IMR-90 (cell line): ENCODE measurements around the gene PRRC2A. TPM values are rescaled to one million over a fixed set of nuclear protein-coding genes. Genes with fewer than 3 reads are reported as not detected.

Source experiments
- ATAC-seq: fragments of 200-7000 bp; cut with Tn5 transposase; 2 replicates; pipeline ENCODE4 v1.9.1; 2020; ENCODE audit warnings: low read depth, mild to moderate bottlenecking, moderate library complexity
- BruUV-seq: library from RNA; stranded (reverse); fragments of 400-500 nt; replicated peaks from 2 replicates; lab custom pipeline; 2021; lab: Mats Ljungman, UMichigan
- CTCF ChIA-PET: fragments of 300-600 bp; formaldehyde crosslinking; extraction: SDS; loops from one replicate; lab custom pipeline; 2021; ENCODE audit warnings: antibody characterized with exemption; lab: Yijun Ruan, JAX
- POLR2A ChIA-PET: fragments of 300-600 bp; sonication (Branson Sonifier 250); formaldehyde crosslinking; loops from one replicate; lab custom pipeline; 2022; ENCODE audit warnings: antibody characterized with exemption; ENCODE audit not compliant: unreplicated experiment; lab: Charles Lee
- DNase-seq: peaks from one replicate; pipeline ENCODE4 v3.0.0; 2013
- H2AFZ ChIP-seq: replicated peaks from 2 replicates; pipeline ENCODE3; 2013; ENCODE audit warnings: low read length, mild to moderate bottlenecking; ENCODE audit not compliant: poor library complexity
- H2AK5ac ChIP-seq: 2 replicates; pipeline ENCODE4 v1.6.1; 2013; ENCODE audit warnings: low read depth, low read length, inconsistent platforms
- H2AK9ac ChIP-seq: replicated peaks from 2 replicates; pipeline ENCODE3; 2013; ENCODE audit warnings: mild to moderate bottlenecking, low read depth, low read length, moderate library complexity; ENCODE audit not compliant: poor library complexity
- H2BK120ac ChIP-seq: 2 replicates; pipeline ENCODE4 v1.6.1; 2013; ENCODE audit warnings: low read depth, low read length, inconsistent platforms
- H2BK15ac ChIP-seq: 3 replicates; pipeline ENCODE4 v1.6.1; 2013; ENCODE audit warnings: low read depth, low read length, inconsistent platforms
- H2BK20ac ChIP-seq: 2 replicates; pipeline ENCODE4 v1.6.1; 2013; ENCODE audit warnings: low read depth, mild to moderate bottlenecking, inconsistent platforms, low read length, moderate library complexity
- H2BK5ac ChIP-seq: 2 replicates; pipeline ENCODE4 v1.6.1; 2013; ENCODE audit warnings: mild to moderate bottlenecking, low read depth, low read length, inconsistent platforms; ENCODE audit not compliant: poor library complexity, severe bottlenecking
- H3K14ac ChIP-seq: replicated peaks from 2 replicates; pipeline ENCODE4 v1.6.1; 2013; ENCODE audit warnings: low read depth, low read length, inconsistent platforms
- H3K18ac ChIP-seq: 2 replicates; pipeline ENCODE4 v1.6.1; 2013; ENCODE audit warnings: low read depth, low read length, control low read depth
- H3K23ac ChIP-seq: 2 replicates; pipeline ENCODE4 v1.6.1; 2013; ENCODE audit warnings: low read depth, low read length, inconsistent platforms
- H3K27ac ChIP-seq: 2 replicates; pipeline ENCODE4 v1.5.1; 2013; ENCODE audit warnings: mild to moderate bottlenecking, control low read depth, low read length; ENCODE audit not compliant: insufficient read depth
- H3K27me3 ChIP-seq: 2 replicates; pipeline ENCODE4 v1.6.1; 2013; ENCODE audit warnings: low read length; ENCODE audit not compliant: control insufficient read depth, insufficient read depth
- H3K36me3 ChIP-seq: 2 replicates; pipeline ENCODE4 v1.6.1; 2013; ENCODE audit warnings: low read length, mixed read lengths; ENCODE audit not compliant: control insufficient read depth, insufficient read depth
- H3K4ac ChIP-seq: 2 replicates; pipeline ENCODE4 v1.6.1; 2013; ENCODE audit warnings: low read depth, low read length, inconsistent platforms
- H3K4me1 ChIP-seq: 2 replicates; pipeline ENCODE4 v1.6.1; 2013; ENCODE audit warnings: low read length, mixed read lengths; ENCODE audit not compliant: control insufficient read depth, insufficient read depth
- H3K4me2 ChIP-seq: 2 replicates; pipeline ENCODE4 v1.6.1; 2013; ENCODE audit warnings: low read depth, mild to moderate bottlenecking, control low read depth, low read length, moderate library complexity
- H3K4me3 ChIP-seq: 2 replicates; pipeline ENCODE4 v1.5.1; 2013; ENCODE audit warnings: low read depth, mild to moderate bottlenecking, control low read depth, low read length, moderate library complexity; ENCODE audit not compliant: insufficient read depth
- H3K56ac ChIP-seq: 2 replicates; pipeline ENCODE4 v1.6.1; 2013; ENCODE audit warnings: low read length, inconsistent platforms; ENCODE audit not compliant: insufficient read depth; ENCODE audit errors: extremely low read depth
- H3K79me1 ChIP-seq, 2 experiments: 2 replicates each; pipeline ENCODE4 v1.6.1; 2013; ENCODE audit warnings: low read length in 2 of 2, inconsistent platforms in 1 of 2, low read depth in 1 of 2
- H3K9ac ChIP-seq: 2 replicates; pipeline ENCODE4 v1.6.1; 2013; ENCODE audit warnings: low read depth, low read length, control low read depth
- H3K9me1 ChIP-seq: 2 replicates; pipeline ENCODE4 v1.6.1; 2013; ENCODE audit warnings: low read length, inconsistent platforms; ENCODE audit not compliant: insufficient read depth
- H3K9me3 ChIP-seq: 2 replicates; pipeline ENCODE4 v1.6.1; 2013; ENCODE audit warnings: low read length; ENCODE audit not compliant: control insufficient read depth, insufficient read depth
- H4K20me1 ChIP-seq: 2 replicates; pipeline ENCODE4 v1.6.1; 2013; ENCODE audit warnings: low read length, inconsistent platforms; ENCODE audit not compliant: insufficient read depth
- H4K5ac ChIP-seq: 2 replicates; pipeline ENCODE4 v1.6.1; 2013; ENCODE audit warnings: mild to moderate bottlenecking, low read depth, low read length, control low read depth
- H4K8ac ChIP-seq, 2 experiments: 2 replicates each; pipeline ENCODE4 v1.6.1; 2013; ENCODE audit warnings: low read depth in 2 of 2, low read length in 2 of 2, control low read depth in 1 of 2, inconsistent platforms in 1 of 2
- H4K91ac ChIP-seq: 2 replicates; pipeline ENCODE4 v1.6.1; 2013; ENCODE audit warnings: low read depth, low read length, inconsistent platforms; ENCODE audit not compliant: insufficient read depth
- BHLHE40 ChIP-seq: fragments of 150-350 bp; IDR thresholded peaks from 2 replicates; pipeline ENCODE4 v1.6.1; 2016; ENCODE audit warnings: mild to moderate bottlenecking, low read depth, low read length
- CEBPB ChIP-seq: IDR thresholded peaks from 2 replicates; pipeline ENCODE4 v1.6.1; 2012; ENCODE audit warnings: low read depth, low read length, improper control_type of control experiment
- CHD1 ChIP-seq: IDR thresholded peaks from 2 replicates; pipeline ENCODE4 v1.6.1; 2012; ENCODE audit warnings: low read depth, low read length, improper control_type of control experiment
- FOS ChIP-seq: fragments of 150-350 bp; IDR thresholded peaks from 2 replicates; pipeline ENCODE4 v1.6.1; 2016; ENCODE audit warnings: low read depth, low read length
- MAFK ChIP-seq: IDR thresholded peaks from 2 replicates; pipeline ENCODE4 v1.6.1; 2012; ENCODE audit warnings: low read depth, low read length, improper control_type of control experiment
- MAZ ChIP-seq: IDR thresholded peaks from 2 replicates; pipeline ENCODE4 v1.6.1; 2012; ENCODE audit warnings: low read depth, mild to moderate bottlenecking, low read length, improper control_type of control experiment, moderate library complexity, borderline replicate concordance
- MXI1 ChIP-seq: IDR thresholded peaks from 2 replicates; pipeline ENCODE4 v1.6.1; 2012; ENCODE audit warnings: low read depth, mild to moderate bottlenecking, low read length, moderate library complexity, borderline replicate concordance
- NFE2L2 ChIP-seq: fragments of 150-350 bp; IDR thresholded peaks from 2 replicates; pipeline ENCODE4 v1.6.1; 2016; ENCODE audit warnings: low read depth, mild to moderate bottlenecking, low read length
- POLR2A ChIP-seq: IDR thresholded peaks from 2 replicates; pipeline ENCODE4 v1.6.1; 2012; ENCODE audit warnings: mild to moderate bottlenecking, low read depth, low read length
- RAD21 ChIP-seq: IDR thresholded peaks from 2 replicates; pipeline ENCODE4 v1.6.1; 2012; ENCODE audit warnings: low read length, improper control_type of control experiment
- RCOR1 ChIP-seq: IDR thresholded peaks from 2 replicates; pipeline ENCODE4 v1.6.1; 2012; ENCODE audit warnings: mild to moderate bottlenecking, low read length, improper control_type of control experiment; ENCODE audit not compliant: insufficient replicate concordance
- RFX5 ChIP-seq: IDR thresholded peaks from 2 replicates; pipeline ENCODE4 v1.8.0; 2012; ENCODE audit warnings: low read depth, mild to moderate bottlenecking, low read length, moderate library complexity
- SMC3 ChIP-seq: fragments of 150-350 bp; IDR thresholded peaks from 2 replicates; pipeline ENCODE4 v1.6.1; 2016; ENCODE audit warnings: low read depth, mild to moderate bottlenecking, antibody characterized with exemption, low read length, moderate library complexity
- WGBS, 2 experiments: methylation state at CpG; one replicate each; pipeline versions ENCODE4 v1.1.5 to v1.1.7; 2013; ENCODE audit warnings: missing lambda C conversion rate in 2 of 2; ENCODE audit not compliant: insufficient read length in 1 of 2; ENCODE audit errors: extremely low coverage in 2 of 2; 5-methylcytosine and 5-hydroxymethylcytosine counted together
- dilution Hi-C: fragments of 300-500 bp; cut with HindIII; formaldehyde crosslinking; loops from one replicate; pipeline ENCODE4 v1.14.3; 2018; ENCODE audit warnings: low sequenced_read_pairs; ENCODE audit not compliant: unreplicated experiment
- in situ Hi-C: fragments of 300-500 bp; cut with MboI; formaldehyde crosslinking; loops from 3 replicates; pipeline ENCODE4 v1.14.3; 2019; ENCODE audit warnings: low sequenced_read_pairs, inconsistent platforms, mixed read lengths
- intact Hi-C: fragments of 100-400 bp; cut with micrococcal nuclease; formaldehyde crosslinking; loops from 2 replicates; pipeline ENCODE4 v1.10.0; 2022
- polyA plus RNA-seq, 3 experiments: library from polyadenylated mRNA; depleted of rRNA; stranded (reverse); fragments of >200 nt; gene quantifications; 2 replicates each; pipeline ENCODE4 v1.2.3, GENCODE V29; 2012; ENCODE audit warnings: low replicate concordance in 1 of 3
- total RNA-seq: library from RNA; depleted of rRNA; stranded (reverse); fragments of >200 nt; gene quantifications from 2 replicates; pipeline ENCODE4 v1.2.3, GENCODE V29; 2012
- TF ChIP-seq, protein P1 (sequence below): fragments of 150-350 bp; IDR thresholded peaks from 2 replicates; pipeline ENCODE4 v1.6.1; 2016; ENCODE audit warnings: low read depth, mild to moderate bottlenecking, low read length, moderate library complexity, borderline replicate concordance
- TF ChIP-seq, protein P2 (sequence below): conservative IDR thresholded peaks from 2 replicates; pipeline ENCODE4 v1.5.1; 2012; ENCODE audit warnings: mild to moderate bottlenecking, low read depth, low read length, improper control_type of control experiment
- TF ChIP-seq, protein P3 (sequence below): fragments of 150-350 bp; IDR thresholded peaks from 2 replicates; pipeline ENCODE4 v1.6.1; 2017; ENCODE audit warnings: mild to moderate bottlenecking, antibody characterized with exemption, low read length, low read depth

Gene PRRC2A
- total and polyA plus RNA-seq, 2 of the 4 experiments (the other 2 are of a cell fraction) = 7.7 to 88.6 TPM

DNA sequence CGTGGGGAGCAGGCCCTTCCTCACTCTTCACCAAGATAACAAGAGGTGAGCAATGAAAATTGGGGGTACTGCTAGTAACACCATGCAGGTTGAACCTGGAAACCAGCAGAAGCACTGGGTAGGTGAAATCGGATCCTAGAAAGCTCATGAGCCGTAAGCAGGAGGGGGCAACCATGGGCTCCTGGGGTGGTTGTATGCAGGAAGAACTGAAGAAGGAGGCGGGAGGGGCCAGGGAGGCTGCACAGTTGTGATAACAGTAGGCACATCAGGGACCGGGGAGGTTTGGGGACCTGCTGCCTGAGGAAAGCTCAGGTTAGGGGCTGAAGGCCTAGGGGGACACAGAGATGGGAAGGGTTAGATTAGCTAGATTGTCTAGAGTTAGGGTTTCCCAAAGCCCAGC, 66.0 kb downstream of the PRRC2A start:
- Histone ChIP-seq H3K14ac (no peak overlapping the region), H3K9me1 (0 out of 2 replicates have a peak, but pooled peaks cover 5% of the 10 kb centered on the region), H3K9me3 (no peaks in the 10 kb centered on the region), H2BK20ac (no peak overlapping the region), H4K91ac (no peak overlapping the region), H3K79me1 (no peaks in the 10 kb centered on the region), H3K23ac (no peak overlapping the region), H3K18ac (no peak overlapping the region), H2BK120ac (no peak overlapping the region), H2AK5ac (no peak overlapping the region), H3K36me3 (peaks cover 51% of the 10 kb centered on the region), H3K9ac (no peak overlapping the region), H2BK5ac (no peak overlapping the region), H2AFZ (no peak overlapping the region), H3K4ac (no peak overlapping the region), H3K4me1 (peaks cover 5% of the 10 kb centered on the region; the same call in 1 of the 2 replicates), H3K4me3 (no peak overlapping the region), H3K56ac (no peak overlapping the region), H3K27me3 (no peaks in the 10 kb centered on the region), H3K27ac (no peak overlapping the region), H4K5ac (no peak overlapping the region), H4K20me1 (no peaks in the 10 kb centered on the region), H3K4me2 (no peak overlapping the region), H2BK15ac (no peak overlapping the region), H2AK9ac (no peak overlapping the region), H4K8ac (no peak overlapping the region)
- ATAC-seq (no peak), DNase-seq (no peak)
- TF ChIP-seq MAZ = no peak
- TF ChIP-seq POLR2A = no peak
- TF ChIP-seq FOS = no peak
- TF ChIP-seq BHLHE40 = no peak
- no peak for TF ChIP-seq RCOR1
- TF ChIP-seq CEBPB = no peak
- TF ChIP-seq RFX5 = no peak
- TF ChIP-seq MAFK = no peak
- TF ChIP-seq, protein P1, sequence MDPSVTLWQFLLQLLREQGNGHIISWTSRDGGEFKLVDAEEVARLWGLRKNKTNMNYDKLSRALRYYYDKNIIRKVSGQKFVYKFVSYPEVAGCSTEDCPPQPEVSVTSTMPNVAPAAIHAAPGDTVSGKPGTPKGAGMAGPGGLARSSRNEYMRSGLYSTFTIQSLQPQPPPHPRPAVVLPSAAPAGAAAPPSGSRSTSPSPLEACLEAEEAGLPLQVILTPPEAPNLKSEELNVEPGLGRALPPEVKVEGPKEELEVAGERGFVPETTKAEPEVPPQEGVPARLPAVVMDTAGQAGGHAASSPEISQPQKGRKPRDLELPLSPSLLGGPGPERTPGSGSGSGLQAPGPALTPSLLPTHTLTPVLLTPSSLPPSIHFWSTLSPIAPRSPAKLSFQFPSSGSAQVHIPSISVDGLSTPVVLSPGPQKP = no peak
- TF ChIP-seq SMC3 = no peak
- TF ChIP-seq, protein P2, sequence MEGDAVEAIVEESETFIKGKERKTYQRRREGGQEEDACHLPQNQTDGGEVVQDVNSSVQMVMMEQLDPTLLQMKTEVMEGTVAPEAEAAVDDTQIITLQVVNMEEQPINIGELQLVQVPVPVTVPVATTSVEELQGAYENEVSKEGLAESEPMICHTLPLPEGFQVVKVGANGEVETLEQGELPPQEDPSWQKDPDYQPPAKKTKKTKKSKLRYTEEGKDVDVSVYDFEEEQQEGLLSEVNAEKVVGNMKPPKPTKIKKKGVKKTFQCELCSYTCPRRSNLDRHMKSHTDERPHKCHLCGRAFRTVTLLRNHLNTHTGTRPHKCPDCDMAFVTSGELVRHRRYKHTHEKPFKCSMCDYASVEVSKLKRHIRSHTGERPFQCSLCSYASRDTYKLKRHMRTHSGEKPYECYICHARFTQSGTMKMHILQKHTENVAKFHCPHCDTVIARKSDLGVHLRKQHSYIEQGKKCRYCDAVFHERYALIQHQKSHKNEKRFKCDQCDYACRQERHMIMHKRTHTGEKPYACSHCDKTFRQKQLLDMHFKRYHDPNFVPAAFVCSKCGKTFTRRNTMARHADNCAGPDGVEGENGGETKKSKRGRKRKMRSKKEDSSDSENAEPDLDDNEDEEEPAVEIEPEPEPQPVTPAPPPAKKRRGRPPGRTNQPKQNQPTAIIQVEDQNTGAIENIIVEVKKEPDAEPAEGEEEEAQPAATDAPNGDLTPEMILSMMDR = no peak
- no peak for TF ChIP-seq RAD21
- no peak for TF ChIP-seq CHD1
- no peak for TF ChIP-seq NFE2L2
- no peak for TF ChIP-seq MXI1
- TF ChIP-seq, protein P3, sequence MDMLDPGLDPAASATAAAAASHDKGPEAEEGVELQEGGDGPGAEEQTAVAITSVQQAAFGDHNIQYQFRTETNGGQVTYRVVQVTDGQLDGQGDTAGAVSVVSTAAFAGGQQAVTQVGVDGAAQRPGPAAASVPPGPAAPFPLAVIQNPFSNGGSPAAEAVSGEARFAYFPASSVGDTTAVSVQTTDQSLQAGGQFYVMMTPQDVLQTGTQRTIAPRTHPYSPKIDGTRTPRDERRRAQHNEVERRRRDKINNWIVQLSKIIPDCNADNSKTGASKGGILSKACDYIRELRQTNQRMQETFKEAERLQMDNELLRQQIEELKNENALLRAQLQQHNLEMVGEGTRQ = no peak
- WGBS, 2 experiments = 88% methylated on average over 3 of the region's 5 CpGs; no CpG with 5 or more reads in 1 of the 2 experiments
- dilution Hi-C loops (no loop called here), in situ Hi-C loops (loop anchor here (10.0 kb wide), 2 partner anchors 148 to 258 kb away; partner anchors contain the start of gene CFB), intact Hi-C loops (no loop called here)
- CTCF ChIA-PET = no interaction called here
- no TSS peak for BruUV-seq
- POLR2A ChIA-PET = no interaction called here
